ENCODE results near the gene PCED1B.

Gene PCED1B

GRCh38 chr12:47094804-47095203, 15.4 kb downstream of the PCED1B start:
- H3K4me3 ChIP-seq (ENCODE audit: low read depth, low read length): no peak overlapping the region
- TF ChIP-seq, protein P1, sequence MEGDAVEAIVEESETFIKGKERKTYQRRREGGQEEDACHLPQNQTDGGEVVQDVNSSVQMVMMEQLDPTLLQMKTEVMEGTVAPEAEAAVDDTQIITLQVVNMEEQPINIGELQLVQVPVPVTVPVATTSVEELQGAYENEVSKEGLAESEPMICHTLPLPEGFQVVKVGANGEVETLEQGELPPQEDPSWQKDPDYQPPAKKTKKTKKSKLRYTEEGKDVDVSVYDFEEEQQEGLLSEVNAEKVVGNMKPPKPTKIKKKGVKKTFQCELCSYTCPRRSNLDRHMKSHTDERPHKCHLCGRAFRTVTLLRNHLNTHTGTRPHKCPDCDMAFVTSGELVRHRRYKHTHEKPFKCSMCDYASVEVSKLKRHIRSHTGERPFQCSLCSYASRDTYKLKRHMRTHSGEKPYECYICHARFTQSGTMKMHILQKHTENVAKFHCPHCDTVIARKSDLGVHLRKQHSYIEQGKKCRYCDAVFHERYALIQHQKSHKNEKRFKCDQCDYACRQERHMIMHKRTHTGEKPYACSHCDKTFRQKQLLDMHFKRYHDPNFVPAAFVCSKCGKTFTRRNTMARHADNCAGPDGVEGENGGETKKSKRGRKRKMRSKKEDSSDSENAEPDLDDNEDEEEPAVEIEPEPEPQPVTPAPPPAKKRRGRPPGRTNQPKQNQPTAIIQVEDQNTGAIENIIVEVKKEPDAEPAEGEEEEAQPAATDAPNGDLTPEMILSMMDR (IDR thresholded peaks at IDR 0.05; ENCODE audit: low read depth, low read length): no peak
- TF ChIP-seq MAX (IDR thresholded peaks at IDR 0.05; ENCODE audit: low read depth, low read length) (no peak), MYC (IDR thresholded peaks at IDR 0.05; ENCODE audit: low read depth, low read length) (no peak), POLR2A (IDR thresholded peaks at IDR 0.05; ENCODE audit: extremely low read depth, insufficient read length) (no peak)
- DNase-seq (ENCODE audit: low read depth): no peak

DNA sequence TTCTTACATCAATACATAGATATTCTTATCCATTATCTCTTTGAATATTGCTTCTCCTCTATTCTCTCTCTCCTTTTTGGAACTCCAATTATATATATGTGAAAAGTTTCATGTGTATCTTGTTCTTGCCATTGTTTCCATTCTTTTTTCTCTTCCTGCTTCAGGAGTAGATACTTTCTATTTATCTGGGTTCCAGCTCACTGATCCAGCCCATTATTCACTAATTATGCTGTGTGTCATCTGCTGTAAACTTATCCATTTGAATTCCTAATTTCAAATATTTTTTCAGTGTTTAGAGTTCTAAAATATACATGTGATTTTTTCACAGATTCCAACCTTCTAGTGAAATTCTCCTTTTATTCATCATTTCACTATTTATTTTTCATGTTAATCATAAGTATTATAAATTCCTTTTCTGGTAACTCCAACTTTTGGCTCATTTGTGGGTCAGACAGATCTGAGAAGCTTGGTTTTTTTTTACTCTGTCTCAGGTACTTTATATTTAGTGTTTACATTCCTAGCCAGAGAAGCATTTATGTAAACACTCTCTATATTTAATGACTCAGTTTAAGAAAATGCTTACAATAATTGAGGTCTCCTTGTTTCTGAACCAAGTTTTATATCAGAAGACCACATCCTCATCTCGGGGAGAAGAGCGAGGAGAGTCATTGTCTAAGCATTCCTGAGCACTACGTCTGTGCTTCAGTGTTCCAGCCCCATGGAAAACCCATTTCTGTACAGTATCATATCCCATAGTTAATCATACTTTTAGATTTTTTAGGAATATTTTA, 16.2 kb downstream of the PCED1B start:
- no peak overlapping the region for H3K4me3 ChIP-seq (ENCODE audit: low read depth, low read length)
- TF ChIP-seq, protein P1 (IDR thresholded peaks at IDR 0.05; ENCODE audit: low read depth, low read length): no peak
- TF ChIP-seq MAX (IDR thresholded peaks at IDR 0.05; ENCODE audit: low read depth, low read length) (no peak), POLR2A (IDR thresholded peaks at IDR 0.05; ENCODE audit: extremely low read depth, insufficient read length) (no peak), MYC (IDR thresholded peaks at IDR 0.05; ENCODE audit: low read depth, low read length) (no peak)
- no peak for DNase-seq (ENCODE audit: low read depth)

DNA sequence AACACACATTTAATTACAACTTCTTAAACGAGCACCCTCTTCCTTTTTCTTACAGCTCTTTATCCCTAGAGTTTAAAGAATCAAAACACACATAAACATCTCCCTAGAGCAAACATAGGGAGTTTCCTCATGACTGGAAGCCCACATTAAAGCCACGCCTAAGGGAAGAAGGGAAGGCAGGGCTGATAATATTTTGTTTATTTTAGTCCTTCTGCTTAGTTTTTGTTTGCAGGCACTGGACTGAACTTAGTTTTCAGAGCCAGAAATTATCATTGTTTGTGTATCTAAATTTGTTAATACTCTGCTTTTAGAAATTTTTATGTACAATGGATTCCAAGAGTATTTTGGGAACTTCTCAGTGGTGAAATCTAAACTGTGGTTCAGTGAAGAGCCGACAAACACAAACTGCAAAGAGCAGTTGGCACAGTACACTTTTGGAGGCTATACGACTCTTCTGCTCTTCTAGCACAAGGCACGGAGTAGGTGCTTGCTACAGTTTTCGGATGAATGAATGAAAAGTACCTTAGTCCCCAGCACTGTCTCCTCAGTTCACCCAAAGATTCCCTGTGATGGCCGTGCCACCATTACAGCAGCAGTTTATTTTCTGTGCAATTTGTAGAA, 18.0 kb downstream of the PCED1B start:
- DNase-seq (ENCODE audit: low read depth): no peak

DNA sequence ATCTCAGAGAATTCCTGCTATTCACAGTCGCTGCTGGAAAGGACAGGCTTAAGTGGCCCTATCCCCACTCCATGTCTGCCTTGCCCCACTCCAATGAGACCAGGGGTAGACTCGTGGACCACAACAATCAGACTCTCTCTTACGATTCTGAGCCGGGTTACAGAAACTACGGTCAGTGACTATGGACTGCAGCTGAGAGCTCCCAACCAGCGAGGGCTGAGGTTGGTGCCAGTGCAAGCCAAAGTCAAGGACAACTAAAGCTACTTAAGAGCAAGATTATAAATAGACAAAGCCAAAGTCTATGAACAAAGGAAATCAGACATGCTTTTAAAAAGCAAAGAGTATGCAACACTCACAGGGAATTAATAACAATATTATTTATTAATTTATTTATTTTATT, 18.7 kb downstream of the PCED1B start:
- TF ChIP-seq POLR2A (IDR thresholded peaks at IDR 0.05; ENCODE audit: extremely low read depth, insufficient read length) (no peak), MYC (IDR thresholded peaks at IDR 0.05; ENCODE audit: low read depth, low read length) (no peak), MAX (IDR thresholded peaks at IDR 0.05; ENCODE audit: low read depth, low read length) (no peak)
- no peak overlapping the region for H3K4me3 ChIP-seq (ENCODE audit: low read depth, low read length)

More for the DNA sequence above, 18.0 kb downstream of the PCED1B start:
- TF ChIP-seq POLR2A (IDR thresholded peaks at IDR 0.05; ENCODE audit: extremely low read depth, insufficient read length) (no peak), MYC (IDR thresholded peaks at IDR 0.05; ENCODE audit: low read depth, low read length) (no peak), MAX (IDR thresholded peaks at IDR 0.05; ENCODE audit: low read depth, low read length) (no peak)
- TF ChIP-seq, protein P1 (IDR thresholded peaks at IDR 0.05; ENCODE audit: low read depth, low read length): no peak
- H3K4me3 ChIP-seq (ENCODE audit: low read depth, low read length): no peak overlapping the region

GRCh38 chr12:47099610-47100009, 20.2 kb downstream of the PCED1B start:
- TF ChIP-seq POLR2A (IDR thresholded peaks at IDR 0.05; ENCODE audit: extremely low read depth, insufficient read length) (no peak), MYC (IDR thresholded peaks at IDR 0.05; ENCODE audit: low read depth, low read length) (no peak), MAX (IDR thresholded peaks at IDR 0.05; ENCODE audit: low read depth, low read length) (no peak)
- TF ChIP-seq, protein P1 (IDR thresholded peaks at IDR 0.05; ENCODE audit: low read depth, low read length): no peak
- no peak overlapping the region for H3K4me3 ChIP-seq (ENCODE audit: low read depth, low read length)
- DNase-seq (ENCODE audit: low read depth): no peak

More for the DNA sequence above, 18.7 kb downstream of the PCED1B start:
- DNase-seq (ENCODE audit: low read depth): no peak

- H3K4me3 ChIP-seq (ENCODE audit: low read depth, low read length): no peak overlapping the region
- DNase-seq (ENCODE audit: low read depth): no peak
- TF ChIP-seq MAX (IDR thresholded peaks at IDR 0.05; ENCODE audit: low read depth, low read length) (no peak), POLR2A (IDR thresholded peaks at IDR 0.05; ENCODE audit: extremely low read depth, insufficient read length) (no peak), MYC (IDR thresholded peaks at IDR 0.05; ENCODE audit: low read depth, low read length) (no peak)
- TF ChIP-seq, protein P1 (IDR thresholded peaks at IDR 0.05; ENCODE audit: low read depth, low read length): no peak
Measured at GRCh38 chr12:47100160-47100559, 20.7 kb downstream of the PCED1B start.
